Fibroblast of skin of scalp (primary cell): ENCODE results near the gene SMCO2.

Source experiments
- DNase-seq: peaks from one replicate; pipeline ENCODE4 v3.0.0-alpha.2; 2013

SMCO2 gene

DNA sequence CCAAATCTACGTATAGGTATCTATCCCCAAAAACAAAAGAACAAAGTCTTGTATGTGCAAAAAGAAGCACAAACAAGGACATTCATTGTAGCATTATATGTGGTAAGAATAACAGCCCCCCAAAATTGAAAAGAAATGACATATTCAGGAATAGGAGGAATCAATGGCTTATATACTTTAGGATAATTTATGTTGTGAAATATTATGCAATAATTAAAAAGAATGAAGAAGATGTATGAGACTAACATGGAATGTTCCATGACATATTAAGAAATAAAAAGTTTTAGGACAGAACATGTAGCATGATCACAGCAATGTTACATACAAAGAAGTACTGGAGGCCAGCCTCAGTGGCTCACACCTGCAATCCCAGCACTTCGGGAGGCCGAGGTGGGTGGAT is 9.1 kb downstream of the SMCO2 start:
- no peak for DNase-seq

DNA sequence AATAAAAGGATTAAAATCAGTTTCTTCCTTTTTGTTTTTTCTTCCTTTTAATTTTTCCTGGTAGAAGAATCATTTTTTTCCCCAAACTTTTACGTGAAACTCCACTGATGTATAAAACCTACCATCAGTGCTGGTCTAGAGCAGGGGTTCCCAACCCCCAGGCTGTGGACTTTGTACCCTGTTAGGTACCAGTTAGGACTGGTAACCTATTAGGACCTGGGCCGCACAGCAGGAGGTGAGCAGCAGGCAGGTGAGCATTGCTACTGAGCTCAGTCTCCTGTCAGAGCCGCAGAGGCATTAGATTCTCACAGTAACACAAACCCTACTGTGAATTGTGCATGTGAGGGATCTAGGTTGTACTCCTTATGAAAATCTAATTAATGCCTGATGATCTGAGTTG is 10.1 kb downstream of the SMCO2 start:
- DNase-seq, result no peak

DNA sequence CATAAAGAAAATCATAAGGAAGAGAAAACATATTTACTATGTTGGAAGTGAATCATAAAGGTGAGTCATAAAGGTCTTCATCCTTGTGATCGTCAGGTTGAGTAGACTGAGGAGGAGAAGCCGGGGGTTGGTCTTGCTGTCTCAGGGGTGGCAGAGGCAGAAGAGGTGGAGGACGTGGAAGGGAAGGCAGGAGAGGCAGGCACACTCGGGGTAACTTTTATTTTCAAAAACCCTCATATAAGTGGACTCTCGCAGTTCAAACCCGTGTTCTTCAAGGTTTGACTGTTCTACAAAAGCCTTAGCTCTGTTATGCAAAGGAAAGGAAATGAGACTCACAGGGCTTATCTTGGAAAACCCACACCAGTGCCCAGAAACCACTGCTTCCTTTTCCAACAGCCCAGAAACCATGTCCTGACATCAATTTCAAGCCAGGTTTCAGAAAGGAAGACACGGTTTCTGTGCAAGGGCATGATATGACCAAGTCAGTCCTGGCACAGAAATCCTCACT is 14.0 kb downstream of the SMCO2 start:
- DNase-seq, result no peak

DNA sequence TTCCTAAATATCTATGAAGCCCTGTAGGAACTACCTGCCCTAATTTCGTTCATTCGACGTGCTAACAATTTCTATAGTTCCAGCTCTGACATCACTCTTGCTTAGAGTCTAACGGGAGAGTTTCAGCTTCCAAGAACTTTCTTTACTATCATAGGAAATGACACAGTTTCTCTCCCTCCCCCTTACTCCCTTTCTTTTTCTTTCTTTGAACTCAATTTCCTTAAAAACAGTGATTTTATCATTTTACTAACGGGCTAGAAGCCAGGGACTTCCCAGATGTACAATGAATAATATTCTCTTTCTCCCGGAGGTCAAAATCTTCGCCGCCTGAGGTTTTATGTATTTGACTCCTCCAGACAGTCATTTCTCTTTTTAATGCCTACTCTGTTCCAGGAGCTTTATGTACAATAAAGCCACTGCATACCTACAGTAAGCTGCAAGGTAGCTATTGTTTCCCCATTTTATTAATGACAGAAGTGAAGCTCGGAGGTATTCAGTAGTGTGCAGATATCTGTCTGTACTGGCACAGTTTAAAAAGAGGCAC is 15.7 kb downstream of the SMCO2 start:
- peak; percentile 17 for DNase-seq

DNA sequence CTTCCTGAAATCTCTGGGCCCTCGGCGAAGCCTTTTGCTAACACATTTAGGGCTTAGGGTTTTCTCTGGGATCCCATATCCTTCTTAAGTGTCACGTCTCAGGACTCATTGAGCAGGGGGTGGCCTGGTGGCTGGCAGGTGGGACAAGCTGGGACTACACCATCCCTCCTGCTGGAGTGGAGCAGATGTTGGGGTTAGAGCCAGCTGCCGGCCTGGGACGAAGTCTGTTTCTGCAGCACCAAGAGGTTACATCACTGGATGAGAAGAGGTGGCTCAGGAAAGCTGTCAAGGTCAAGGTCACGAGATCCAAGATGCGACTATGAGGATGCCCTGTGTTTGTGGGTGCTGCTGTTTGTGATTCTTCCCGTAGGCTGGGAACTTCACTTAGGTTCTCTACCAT is 16.3 kb downstream of the SMCO2 start:
- no peak for DNase-seq

DNA sequence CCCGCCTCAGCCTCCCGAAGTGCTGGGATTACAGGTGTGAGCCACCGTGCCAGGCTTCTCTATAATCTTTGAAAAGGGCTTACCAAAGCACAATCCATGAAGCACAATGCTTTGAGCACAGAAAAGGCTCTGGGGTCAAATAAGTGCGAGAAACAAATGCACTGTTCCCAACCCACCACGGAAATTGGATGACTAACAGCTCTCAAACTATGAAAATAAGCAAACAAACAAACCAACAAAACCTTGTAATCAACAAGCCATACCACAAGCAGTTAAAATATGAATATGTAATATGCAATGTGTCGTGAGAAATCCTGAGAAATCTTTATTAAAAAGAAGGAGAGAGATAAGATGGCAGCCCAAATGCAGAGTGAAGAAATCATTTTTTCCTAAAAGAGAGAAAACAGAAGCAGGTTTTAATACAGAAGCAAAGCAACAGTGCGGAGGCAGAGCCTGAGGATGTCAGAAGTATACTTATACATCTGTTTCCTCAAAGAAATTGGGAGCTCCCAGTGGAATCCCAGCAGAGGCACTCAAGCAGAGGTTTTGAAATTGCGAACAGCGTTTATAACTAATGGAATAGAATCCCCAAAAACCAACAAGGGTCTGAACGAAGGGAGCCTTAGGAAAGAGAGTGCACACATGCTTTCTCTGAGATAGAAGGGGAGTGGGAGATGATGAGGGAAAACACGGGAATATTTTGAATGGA is 17.1 kb downstream of the SMCO2 start:
- DNase-seq, result peak; percentile 8

DNA sequence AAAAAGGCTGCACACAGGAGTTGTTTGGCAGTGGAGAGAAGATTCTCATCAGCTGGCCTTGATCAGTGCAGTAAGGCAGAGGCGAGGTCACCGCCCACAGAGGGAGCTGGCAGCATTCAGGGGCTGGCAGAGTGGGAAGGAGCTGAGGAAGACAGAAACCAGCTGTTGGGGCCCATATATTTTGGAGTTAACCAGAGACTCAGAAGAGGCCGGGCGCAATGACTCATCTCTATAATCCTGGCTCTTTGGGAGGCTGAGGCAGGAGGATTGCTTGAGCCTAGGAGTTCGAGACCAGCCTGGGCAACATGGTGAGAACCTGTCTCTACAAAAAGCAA is 17.7 kb downstream of the SMCO2 start:
- DNase-seq, result peak; percentile 58

DNA sequence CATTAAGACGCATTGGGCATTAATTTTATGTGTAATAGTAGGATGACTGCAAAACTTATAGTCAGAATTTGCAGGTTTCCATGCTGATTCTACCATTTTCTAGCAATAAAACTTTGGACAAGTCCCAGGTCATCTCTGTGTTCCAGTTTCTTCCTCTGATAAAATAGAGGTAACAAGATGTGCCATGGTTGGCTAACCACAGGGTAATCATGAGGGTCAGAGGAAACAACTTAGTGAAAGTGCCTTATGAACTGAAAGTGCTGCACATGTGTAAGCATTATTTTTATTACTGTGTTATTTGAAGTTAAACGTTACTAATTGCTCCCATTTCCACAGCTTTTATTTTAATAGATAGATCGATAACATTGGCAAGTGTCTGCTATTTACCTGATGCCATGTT is 21.1 kb downstream of the SMCO2 start:
- DNase-seq, result no peak

DNA sequence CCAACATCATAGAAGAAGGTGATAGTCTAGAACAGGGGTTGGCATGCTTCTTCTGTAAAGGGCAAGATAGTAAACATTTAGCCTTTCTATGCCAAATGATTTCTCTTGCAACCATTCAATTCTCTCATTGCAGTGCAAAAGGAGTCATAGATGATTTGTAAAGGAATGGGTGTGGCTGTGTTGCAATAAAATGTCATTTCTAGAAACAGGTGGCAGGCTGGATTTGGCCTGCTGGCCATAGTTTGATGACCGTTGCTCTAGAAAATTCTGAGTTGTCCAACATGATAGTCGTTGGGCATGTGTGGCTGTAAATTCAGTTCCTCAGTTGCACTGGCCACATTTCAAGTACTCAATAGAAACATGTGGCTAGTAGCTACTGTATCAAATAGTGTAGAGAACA is 21.7 kb downstream of the SMCO2 start:
- DNase-seq, result no peak

DNA sequence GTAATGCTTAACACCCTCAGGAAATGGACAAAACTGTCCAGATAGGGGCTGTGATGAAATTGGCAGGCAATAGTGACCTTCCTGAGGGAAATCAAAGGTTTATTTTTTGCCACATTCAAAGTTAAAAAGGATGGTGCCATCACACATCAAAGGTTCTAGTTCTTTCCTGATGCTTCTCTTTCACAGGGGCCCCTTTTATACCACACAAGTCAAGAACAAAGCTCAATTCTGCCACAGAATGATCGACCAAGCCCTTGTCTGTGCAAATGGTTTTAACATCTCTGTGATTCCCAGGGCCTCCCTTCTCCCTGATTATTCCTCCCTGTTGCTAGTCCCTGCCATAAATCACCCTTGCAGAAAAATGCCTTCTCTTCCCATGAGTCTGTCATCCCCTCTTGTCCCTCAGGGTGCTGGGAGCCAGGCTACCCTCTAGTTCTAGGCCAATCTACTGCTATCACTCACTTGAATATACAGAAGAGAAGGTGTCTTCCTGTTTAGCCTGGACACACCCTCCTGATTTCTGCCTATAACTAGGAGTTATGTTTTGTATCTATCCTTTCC is 22.7 kb downstream of the SMCO2 start:
- no peak for DNase-seq

DNA sequence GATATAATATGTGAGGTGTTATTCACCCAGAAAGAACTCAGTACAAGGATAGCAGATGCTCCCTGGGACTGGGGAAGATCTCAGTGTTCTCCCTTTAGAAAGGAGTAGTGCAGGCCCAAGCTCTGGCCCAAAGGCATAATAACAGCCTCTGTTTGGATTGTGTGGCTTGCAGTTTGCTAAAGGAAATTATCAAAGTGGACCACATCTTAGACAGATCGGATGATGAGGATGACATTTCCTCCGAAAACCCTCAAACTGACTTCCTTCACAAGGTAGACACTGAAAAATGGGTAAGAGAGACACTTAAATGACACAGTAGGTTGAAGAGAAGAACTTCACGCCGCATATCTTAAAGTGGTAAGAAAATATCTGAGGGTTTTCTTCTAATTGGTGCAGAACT is 26.1 kb downstream of the SMCO2 start:
- DNase-seq, result no peak

DNA sequence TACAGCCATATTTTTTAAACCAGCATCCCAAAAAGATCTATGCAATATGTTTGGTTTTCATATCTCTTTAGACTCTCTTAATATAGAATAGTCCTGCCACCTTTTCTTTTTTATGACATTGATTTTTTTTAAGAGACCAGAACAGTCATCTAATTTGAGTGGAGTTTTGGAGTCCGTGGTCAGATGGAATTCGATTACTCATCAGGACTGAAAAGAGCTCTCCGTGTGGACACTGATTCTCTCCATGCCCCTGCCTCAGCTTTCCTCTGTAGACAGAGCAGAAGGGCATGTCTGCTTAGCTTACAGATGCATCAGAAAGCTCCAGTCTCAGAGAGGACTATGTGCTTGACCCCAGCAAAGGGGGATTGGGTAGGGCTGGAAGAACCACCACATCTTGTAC is 27.8 kb downstream of the SMCO2 start:
- peak; percentile 83 for DNase-seq

DNA sequence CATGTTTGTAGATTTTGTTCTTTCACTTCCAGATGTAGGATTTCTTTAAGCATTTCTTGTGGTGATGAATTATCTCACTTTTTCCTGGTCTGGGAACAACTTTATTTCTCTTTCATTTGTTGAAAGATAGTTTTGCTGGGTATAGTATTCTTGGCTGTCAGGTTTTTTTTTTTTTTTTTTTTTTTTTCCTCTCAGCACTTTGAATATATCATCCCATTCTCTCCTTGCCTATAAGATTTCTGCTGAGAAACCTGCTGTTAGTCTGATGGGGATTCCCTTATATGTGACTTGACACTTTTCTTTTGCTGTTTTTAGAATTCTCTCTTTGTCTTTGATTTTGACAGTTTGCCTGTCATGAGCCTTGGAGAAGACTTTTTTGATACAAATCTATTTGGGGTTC is 30.5 kb downstream of the SMCO2 start:
- no peak for DNase-seq

DNA sequence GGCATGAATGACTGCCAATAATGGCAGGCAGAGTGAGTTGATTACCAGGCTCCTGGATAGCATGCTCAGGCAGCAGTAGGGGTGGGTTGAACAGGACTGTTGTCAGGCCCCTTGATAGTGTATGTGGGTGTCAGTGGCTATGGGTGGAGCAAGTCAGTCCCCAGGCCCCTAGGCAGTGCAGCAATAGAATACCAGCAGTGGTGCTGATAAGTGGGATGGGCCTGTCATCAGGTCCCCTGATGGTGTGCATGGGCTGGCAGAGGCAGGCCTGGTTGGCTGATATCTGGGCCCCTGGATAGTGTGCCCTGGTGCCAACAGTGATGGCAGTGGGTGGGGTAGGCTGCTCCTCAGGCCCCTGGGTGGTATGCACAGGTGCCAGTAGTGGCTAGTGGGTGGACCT is 32.4 kb downstream of the SMCO2 start:
- no peak for DNase-seq

DNA sequence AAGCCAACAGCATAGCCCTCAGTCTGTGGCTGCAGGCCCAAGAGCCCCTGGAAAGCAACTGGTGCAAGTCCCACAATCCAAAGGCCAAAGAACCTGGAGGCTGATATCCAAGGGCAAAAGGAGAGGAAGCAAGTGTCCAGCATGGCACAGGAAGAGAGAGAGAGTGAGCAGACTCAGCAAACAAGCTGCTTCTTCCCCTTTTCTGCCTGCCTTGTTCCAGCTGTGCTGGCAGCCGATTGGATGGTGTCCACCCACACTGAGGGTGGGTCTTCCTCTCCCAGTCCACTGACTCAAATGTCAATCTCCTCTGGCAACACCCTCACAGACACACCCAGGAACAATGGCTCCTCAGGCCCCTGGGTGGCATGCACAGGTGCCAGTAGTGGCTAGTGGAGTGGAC is 33.5 kb downstream of the SMCO2 start:
- DNase-seq, result no peak

DNA sequence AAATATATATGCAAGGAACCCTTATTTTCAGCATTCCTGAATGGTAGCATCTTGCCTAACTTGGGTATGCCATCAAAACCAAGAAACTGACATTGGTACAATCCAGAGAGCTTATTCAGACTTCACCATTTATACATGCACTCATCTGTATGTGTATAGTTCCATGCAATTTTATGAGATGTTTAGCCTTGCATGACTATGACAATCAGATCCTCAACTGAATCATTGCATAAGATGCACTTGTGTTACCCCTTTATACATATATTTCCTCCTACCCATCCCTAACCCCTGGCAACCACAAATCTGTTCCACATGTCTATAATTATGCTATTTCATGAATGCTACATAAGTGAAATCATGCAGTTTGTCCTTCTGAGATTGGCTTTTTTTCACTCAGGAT is 40.4 kb downstream of the SMCO2 start:
- DNase-seq, result peak; percentile 50

DNA sequence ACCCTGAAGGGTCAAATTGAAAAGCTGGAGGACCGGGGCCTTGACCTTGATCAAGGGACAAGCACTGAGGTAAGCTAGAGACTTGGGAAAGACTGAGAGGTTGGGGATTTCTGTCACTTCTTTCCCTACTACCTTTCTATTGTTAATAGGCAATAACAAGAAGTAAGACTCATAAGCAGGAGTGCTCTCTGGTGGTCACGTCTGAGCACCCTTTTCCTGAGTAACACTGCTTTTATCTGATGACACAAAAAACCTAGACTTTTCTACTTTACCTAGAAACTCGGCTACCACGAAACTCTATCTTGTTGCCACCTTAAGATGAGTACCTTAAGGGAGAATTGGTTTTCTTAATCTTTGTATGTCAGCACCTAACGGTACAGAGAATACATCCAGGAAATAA is 41.9 kb downstream of the SMCO2 start:
- no peak for DNase-seq

DNA sequence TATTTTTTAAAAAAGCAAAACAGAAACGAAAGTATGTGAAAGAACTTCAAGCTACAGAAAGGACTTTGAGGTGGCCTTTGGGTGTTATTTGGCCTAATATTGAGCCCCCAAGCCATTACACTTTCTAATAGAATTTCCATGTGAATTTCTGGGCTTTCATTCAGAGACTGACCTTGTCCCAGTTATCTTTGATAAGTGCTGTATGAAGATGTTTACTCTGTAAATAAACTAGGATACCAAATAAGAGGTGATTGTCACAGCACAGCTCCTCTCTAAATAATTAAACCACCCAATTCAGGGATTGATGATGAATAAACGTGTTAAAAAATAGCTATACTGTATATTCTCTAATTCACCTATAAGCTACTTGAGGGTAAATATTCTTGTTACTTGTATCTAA is 44.7 kb downstream of the SMCO2 start:
- DNase-seq, result no peak

DNA sequence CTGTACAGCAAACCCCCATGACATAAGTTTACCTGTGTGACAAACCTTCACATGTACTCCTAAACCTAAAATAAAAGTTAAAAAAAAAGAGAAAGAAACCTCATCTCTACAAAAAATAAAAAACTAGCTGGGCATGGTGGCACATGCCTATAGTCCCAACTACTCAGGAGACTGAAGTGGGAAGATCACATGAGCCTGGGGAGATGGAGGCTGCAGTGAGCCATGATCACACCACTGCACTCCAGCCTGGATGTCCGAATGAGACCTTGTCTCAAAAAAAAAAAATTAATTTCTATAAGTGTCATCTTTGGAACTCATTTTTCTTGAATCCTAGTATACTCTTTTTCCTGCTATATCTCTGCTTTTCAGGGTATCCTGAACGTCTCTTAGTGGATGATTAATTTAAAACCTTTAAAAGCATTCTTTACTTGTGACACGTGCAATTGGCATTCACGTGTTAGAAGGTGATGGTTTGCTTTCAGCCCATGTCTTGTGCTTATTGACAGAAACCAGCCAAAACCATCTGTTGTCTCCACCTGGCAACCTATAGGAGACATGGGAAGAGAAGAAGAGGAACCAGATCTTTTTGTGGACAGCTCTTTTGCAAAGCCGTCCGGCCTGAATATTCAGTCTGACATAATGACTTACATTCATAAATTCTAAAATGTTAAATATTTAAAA is 46.9 kb downstream of the SMCO2 start:
- no peak for DNase-seq

DNA sequence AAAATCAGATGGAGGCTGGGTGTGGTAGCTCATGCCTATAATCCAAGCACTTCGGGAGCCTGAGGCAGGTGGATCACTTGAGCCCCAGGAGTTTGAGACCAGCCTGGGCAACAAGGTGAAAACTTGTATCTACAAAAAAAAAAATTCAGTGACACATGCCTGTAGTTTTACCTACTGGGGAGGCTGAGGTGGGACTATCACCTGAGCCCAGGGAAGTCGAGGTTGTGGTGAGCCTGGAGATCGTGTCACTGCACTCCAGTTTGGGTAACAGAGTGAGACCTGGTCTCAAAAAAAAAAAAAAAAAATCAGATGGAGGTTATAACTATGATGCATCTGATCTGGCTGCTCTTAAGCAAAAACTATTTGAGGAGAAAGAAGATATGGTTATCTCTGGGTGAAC is 50.9 kb downstream of the SMCO2 start:
- DNase-seq, result no peak

DNA sequence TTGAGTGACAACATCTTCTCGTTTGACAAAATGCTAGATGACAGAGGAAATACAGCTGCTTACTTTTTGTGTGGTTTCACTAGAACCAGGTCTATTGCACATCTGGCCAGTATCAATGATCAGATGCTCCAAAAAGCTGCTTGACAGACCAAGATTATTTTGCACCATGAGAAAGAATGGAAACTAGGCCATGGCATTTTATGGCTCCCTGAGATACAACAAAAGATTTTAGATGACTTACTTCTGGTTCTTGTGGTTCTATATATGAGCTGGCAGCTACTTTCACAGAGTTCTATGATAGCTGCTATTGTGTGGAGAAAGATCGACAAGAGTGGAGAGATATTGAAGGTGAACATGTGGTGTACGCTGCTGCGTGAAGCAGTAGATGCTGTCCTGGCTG is 51.6 kb downstream of the SMCO2 start:
- no peak for DNase-seq

DNA sequence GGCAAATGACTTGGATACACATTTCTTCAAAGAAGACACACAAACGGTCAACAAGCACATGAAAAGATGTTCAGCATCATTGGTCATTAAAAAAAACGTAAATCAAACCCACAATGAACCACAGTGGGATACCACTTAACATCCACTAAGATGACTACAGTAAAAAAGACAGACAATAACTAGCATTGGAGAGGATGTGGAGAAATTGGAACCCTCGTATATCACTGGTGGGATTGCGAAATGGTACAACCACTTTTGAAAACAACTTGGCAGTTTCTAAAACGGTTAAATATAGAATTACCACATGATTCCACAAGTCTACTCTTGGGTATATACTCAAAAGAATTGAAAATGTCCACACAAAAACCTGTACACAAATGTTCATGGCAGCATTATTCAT is 52.2 kb downstream of the SMCO2 start:
- DNase-seq, result no peak

DNA sequence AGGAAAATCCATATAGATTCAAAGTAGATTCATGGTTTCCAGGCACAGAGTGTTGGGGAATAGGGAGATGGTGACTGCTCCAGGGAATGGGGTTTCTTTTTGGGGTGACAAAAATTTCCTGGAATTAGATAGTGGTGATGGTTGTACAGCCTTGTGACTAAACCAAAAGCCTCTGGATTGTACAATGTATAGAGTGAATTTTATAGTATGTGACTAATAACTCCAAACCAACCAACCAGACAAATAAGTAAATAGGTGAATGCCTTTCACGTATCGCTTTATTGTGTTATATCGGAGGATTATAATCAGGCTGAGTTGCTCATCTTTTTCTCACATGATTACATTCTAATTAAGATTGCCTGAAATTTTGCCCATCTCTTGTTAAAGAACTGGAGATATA is 52.8 kb downstream of the SMCO2 start:
- DNase-seq, result no peak

DNA sequence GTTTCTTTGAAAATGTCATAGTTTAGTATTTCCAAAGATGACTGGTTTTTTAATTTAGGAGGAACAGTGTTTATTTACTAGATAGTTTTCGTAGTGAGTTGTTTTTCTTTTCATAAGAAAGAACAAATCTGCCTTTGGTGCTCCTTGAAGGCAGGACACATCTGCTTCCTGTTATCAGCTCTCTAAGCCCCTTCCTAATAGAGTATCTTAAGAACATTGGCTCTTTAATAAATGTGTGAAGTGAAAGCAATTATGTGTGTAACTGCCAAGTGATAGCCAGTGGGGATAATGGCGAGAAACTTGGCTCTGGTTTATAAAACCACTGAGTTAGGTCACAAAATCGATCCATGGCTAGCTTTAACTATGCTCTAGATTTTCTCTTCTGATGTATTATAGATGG is 54.0 kb downstream of the SMCO2 start:
- DNase-seq, result no peak
